Measurements from ENCODE around the gene MRPS25. TPM values are rescaled to one million over a fixed set of nuclear protein-coding genes. Genes with fewer than 3 reads are reported as not detected.
A peak's percentile ranks its signal among the peaks of the same experiment; 100 is the strongest.

Gene MRPS25
- total and polyA plus RNA-seq, 9 of the 15 experiments (the other 6 are each of a cell fraction or from before 2014, with no cell fraction given), result 34.3 to 129 (median 78.2) TPM

DNA sequence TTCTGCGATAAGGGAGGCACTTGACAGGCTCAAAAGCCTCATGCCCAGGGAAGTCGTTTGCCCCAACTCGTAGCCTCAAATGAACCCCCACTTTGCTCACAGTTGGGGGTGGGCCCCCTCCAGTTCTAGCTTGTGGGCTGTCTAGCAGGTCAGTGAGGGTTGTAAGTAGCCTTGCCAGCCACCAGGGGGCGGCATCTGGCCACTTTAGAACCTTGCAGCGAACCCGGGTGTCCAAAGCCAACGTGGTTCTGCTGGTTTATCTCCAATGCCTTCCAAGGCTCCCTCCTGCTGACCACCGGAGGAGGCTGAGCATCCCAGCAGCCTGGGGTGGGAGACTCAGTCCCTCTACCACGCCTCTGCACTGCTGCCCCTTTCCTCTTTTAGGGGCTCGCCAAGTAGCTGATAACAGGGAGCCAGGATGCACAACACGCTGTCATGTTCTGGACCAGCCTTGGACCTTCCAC lies 43.0 kb upstream of the MRPS25 start (continued):
- TF ChIP-seq, protein P1, sequence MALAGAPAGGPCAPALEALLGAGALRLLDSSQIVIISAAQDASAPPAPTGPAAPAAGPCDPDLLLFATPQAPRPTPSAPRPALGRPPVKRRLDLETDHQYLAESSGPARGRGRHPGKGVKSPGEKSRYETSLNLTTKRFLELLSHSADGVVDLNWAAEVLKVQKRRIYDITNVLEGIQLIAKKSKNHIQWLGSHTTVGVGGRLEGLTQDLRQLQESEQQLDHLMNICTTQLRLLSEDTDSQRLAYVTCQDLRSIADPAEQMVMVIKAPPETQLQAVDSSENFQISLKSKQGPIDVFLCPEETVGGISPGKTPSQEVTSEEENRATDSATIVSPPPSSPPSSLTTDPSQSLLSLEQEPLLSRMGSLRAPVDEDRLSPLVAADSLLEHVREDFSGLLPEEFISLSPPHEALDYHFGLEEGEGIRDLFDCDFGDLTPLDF (CRISPR knock-in tag; IDR thresholded peaks at IDR 0.05), result peak; percentile 73; the same call in 1 of the 2 replicates
- TF ChIP-seq, protein P2, sequence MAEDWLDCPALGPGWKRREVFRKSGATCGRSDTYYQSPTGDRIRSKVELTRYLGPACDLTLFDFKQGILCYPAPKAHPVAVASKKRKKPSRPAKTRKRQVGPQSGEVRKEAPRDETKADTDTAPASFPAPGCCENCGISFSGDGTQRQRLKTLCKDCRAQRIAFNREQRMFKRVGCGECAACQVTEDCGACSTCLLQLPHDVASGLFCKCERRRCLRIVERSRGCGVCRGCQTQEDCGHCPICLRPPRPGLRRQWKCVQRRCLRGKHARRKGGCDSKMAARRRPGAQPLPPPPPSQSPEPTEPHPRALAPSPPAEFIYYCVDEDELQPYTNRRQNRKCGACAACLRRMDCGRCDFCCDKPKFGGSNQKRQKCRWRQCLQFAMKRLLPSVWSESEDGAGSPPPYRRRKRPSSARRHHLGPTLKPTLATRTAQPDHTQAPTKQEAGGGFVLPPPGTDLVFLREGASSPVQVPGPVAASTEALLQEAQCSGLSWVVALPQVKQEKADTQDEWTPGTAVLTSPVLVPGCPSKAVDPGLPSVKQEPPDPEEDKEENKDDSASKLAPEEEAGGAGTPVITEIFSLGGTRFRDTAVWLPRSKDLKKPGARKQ (CRISPR knock-in tag; IDR thresholded peaks at IDR 0.05), result no peak
- TF ChIP-seq JUND (IDR thresholded peaks at IDR 0.05; ENCODE audit: borderline replicate concordance, low read depth, low read length), result 0 out of 2 replicates have a peak, but pooled peaks have one; percentile 20
- no peak for TF ChIP-seq JUND (tag; IDR thresholded peaks at IDR 0.05; ENCODE audit: borderline replicate concordance, low read depth, low read length)
- TF ChIP-seq NEUROD1 (IDR thresholded peaks at IDR 0.05; ENCODE audit: borderline replicate concordance, low read depth, low read length, partially characterized antibody), result no peak
- no peak for TF ChIP-seq ZNF121 (CRISPR knock-in tag; conservative IDR thresholded peaks at IDR 0.05)
- TF ChIP-seq ZNF224 (CRISPR knock-in tag; IDR thresholded peaks at IDR 0.05), result no peak
- TF ChIP-seq, protein P3, sequence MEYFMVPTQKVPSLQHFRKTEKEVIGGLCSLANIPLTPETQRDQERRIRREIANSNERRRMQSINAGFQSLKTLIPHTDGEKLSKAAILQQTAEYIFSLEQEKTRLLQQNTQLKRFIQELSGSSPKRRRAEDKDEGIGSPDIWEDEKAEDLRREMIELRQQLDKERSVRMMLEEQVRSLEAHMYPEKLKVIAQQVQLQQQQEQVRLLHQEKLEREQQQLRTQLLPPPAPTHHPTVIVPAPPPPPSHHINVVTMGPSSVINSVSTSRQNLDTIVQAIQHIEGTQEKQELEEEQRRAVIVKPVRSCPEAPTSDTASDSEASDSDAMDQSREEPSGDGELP (CRISPR knock-in tag; IDR thresholded peaks at IDR 0.05; ENCODE audit: borderline replicate concordance), result peak; percentile 48; the same call in 1 of the 2 replicates
- no peak for TF ChIP-seq ASH1L (IDR thresholded peaks at IDR 0.05; ENCODE audit: borderline replicate concordance, low read depth, partially characterized antibody)
- TF ChIP-seq SREBF1 (IDR thresholded peaks at IDR 0.05; ENCODE audit: borderline replicate concordance, low read depth, low read length), result no peak
- no peak for TF ChIP-seq CCNT2 (IDR thresholded peaks at IDR 0.05; ENCODE audit: borderline replicate concordance, extremely low read depth, insufficient read length, low read depth, low read length)
- TF ChIP-seq RFX5 (IDR thresholded peaks at IDR 0.05; ENCODE audit: low read depth, low read length), result no peak
- no peak for TF ChIP-seq HIVEP1 (CRISPR knock-in tag; IDR thresholded peaks at IDR 0.05)
- TF ChIP-seq SMAD1 (IDR thresholded peaks at IDR 0.05; ENCODE audit: low read depth, low read length, partially characterized antibody), result no peak
- TF ChIP-seq PHTF2 (CRISPR knock-in tag; IDR thresholded peaks at IDR 0.05), result no peak
- TF ChIP-seq ZC3H4 (CRISPR knock-in tag; IDR thresholded peaks at IDR 0.05; ENCODE audit: borderline replicate concordance), result no peak
- TF ChIP-seq, protein P4, sequence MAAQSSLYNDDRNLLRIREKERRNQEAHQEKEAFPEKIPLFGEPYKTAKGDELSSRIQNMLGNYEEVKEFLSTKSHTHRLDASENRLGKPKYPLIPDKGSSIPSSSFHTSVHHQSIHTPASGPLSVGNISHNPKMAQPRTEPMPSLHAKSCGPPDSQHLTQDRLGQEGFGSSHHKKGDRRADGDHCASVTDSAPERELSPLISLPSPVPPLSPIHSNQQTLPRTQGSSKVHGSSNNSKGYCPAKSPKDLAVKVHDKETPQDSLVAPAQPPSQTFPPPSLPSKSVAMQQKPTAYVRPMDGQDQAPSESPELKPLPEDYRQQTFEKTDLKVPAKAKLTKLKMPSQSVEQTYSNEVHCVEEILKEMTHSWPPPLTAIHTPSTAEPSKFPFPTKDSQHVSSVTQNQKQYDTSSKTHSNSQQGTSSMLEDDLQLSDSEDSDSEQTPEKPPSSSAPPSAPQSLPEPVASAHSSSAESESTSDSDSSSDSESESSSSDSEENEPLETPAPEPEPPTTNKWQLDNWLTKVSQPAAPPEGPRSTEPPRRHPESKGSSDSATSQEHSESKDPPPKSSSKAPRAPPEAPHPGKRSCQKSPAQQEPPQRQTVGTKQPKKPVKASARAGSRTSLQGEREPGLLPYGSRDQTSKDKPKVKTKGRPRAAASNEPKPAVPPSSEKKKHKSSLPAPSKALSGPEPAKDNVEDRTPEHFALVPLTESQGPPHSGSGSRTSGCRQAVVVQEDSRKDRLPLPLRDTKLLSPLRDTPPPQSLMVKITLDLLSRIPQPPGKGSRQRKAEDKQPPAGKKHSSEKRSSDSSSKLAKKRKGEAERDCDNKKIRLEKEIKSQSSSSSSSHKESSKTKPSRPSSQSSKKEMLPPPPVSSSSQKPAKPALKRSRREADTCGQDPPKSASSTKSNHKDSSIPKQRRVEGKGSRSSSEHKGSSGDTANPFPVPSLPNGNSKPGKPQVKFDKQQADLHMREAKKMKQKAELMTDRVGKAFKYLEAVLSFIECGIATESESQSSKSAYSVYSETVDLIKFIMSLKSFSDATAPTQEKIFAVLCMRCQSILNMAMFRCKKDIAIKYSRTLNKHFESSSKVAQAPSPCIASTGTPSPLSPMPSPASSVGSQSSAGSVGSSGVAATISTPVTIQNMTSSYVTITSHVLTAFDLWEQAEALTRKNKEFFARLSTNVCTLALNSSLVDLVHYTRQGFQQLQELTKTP (IDR thresholded peaks at IDR 0.05; ENCODE audit: low read depth in 1 of 2, partially characterized antibody in 2 of 2), result no peak
- TF ChIP-seq, protein P5, sequence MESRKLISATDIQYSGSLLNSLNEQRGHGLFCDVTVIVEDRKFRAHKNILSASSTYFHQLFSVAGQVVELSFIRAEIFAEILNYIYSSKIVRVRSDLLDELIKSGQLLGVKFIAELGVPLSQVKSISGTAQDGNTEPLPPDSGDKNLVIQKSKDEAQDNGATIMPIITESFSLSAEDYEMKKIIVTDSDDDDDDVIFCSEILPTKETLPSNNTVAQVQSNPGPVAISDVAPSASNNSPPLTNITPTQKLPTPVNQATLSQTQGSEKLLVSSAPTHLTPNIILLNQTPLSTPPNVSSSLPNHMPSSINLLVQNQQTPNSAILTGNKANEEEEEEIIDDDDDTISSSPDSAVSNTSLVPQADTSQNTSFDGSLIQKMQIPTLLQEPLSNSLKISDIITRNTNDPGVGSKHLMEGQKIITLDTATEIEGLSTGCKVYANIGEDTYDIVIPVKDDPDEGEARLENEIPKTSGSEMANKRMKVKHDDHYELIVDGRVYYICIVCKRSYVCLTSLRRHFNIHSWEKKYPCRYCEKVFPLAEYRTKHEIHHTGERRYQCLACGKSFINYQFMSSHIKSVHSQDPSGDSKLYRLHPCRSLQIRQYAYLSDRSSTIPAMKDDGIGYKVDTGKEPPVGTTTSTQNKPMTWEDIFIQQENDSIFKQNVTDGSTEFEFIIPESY (CRISPR knock-in tag; IDR thresholded peaks at IDR 0.05), result no peak

Data from K562 (cell line).